SW 1271 (cell line): Measurements from ENCODE around the gene SRSF9.

Experiments used
- DNase-seq, 2 experiments: peaks; one replicate each; lab custom pipeline; 2025; lab: John Stamatoyannopoulos, UW

The SRSF9 gene

GRCh38 chr12:120481022-120481767 lies 11.6 kb upstream of the SRSF9 start:
- no peak for DNase-seq

- DNase-seq, result no peak
These were observed 10.7 kb upstream of the SRSF9 start for GRCh38 chr12:120480211-120480610.

GRCh38 chr12:120479458-120479857 lies 9.9 kb upstream of the SRSF9 start:
- no peak for DNase-seq

GRCh38 chr12:120475643-120476042 lies 6.1 kb upstream of the SRSF9 start:
- DNase-seq, result no peak

- peak; percentile 41 to 89 for DNase-seq
These were observed 5.0 kb upstream of the SRSF9 start for GRCh38 chr12:120474616-120474960.

- no peak for DNase-seq
These were observed 4.5 kb upstream of the SRSF9 start for GRCh38 chr12:120473807-120474615.

- no peak for DNase-seq
These were observed 3.0 kb upstream of the SRSF9 start for GRCh38 chr12:120472521-120472920.

GRCh38 chr12:120470150-120470784 lies 719 bp upstream of the SRSF9 start:
- peak in 1 of 2 experiments; percentile 55 for DNase-seq

- no peak for DNase-seq
These were observed 613 bp downstream of the SRSF9 start for GRCh38 chr12:120468821-120469449.

GRCh38 chr12:120468325-120468820 lies 1.2 kb downstream of the SRSF9 start:
- peak in 1 of 2 experiments; percentile 40 for DNase-seq

GRCh38 chr12:120467439-120467838 lies 2.1 kb downstream of the SRSF9 start:
- DNase-seq, result no peak

- peak in 1 of 2 experiments; percentile 48 for DNase-seq
These were observed 2.8 kb downstream of the SRSF9 start for GRCh38 chr12:120466560-120467315.

- DNase-seq, result no peak
These were observed 3.8 kb downstream of the SRSF9 start for GRCh38 chr12:120465756-120466155.

GRCh38 chr12:120463712-120464111 lies 5.8 kb downstream of the SRSF9 start:
- DNase-seq, result no peak

GRCh38 chr12:120462099-120462640 lies 7.4 kb downstream of the SRSF9 start:
- no peak for DNase-seq

GRCh38 chr12:120460157-120460556 lies 9.4 kb downstream of the SRSF9 start:
- DNase-seq, result no peak

GRCh38 chr12:120457133-120457532 lies 12.4 kb downstream of the SRSF9 start:
- peak in 1 of 2 experiments; percentile 43 for DNase-seq

- DNase-seq, result no peak
These were observed 14.2 kb downstream of the SRSF9 start for GRCh38 chr12:120455302-120455701.

GRCh38 chr12:120453977-120454376 lies 15.6 kb downstream of the SRSF9 start:
- peak in 1 of 2 experiments; percentile 48 for DNase-seq

GRCh38 chr12:120453060-120453750 lies 16.3 kb downstream of the SRSF9 start:
- no peak for DNase-seq
